Activated naive CD4-positive, alpha-beta T cell (primary cell): ENCODE results near the gene TRMO.

Experiments
- DNase-seq, 4 experiments: peaks; one replicate each; lab custom pipeline; 2025; lab: John Stamatoyannopoulos, UW

Gene TRMO

GRCh38 chr9:97859346-97859745 lies 63.0 kb downstream of the TRMO start:
- no peak for DNase-seq

DNA sequence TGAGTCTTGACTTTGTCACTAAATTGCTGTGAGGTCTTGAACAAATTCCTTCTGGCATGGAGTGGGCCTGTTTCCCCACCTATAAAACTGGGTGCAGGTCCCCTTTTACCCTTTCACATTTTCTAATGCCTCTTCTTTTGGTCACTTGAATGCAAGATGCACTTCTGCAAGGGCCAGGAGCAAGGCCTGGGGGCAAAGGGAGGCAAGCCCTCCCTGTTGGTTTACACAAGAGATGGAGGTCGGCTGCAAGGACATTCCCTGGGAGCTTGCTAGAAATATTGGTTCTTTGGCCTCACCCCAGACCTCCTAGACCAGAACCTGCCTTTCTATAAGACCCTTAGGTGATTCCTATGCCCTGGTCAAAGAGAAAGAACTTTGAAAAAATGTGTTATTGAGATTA lies 63.5 kb downstream of the TRMO start:
- DNase-seq, result no peak

- DNase-seq, result no peak
Observed at GRCh38 chr9:97858393-97858713, 63.9 kb downstream of the TRMO start.

GRCh38 chr9:97857606-97858392 lies 64.5 kb downstream of the TRMO start:
- no peak for DNase-seq

DNA sequence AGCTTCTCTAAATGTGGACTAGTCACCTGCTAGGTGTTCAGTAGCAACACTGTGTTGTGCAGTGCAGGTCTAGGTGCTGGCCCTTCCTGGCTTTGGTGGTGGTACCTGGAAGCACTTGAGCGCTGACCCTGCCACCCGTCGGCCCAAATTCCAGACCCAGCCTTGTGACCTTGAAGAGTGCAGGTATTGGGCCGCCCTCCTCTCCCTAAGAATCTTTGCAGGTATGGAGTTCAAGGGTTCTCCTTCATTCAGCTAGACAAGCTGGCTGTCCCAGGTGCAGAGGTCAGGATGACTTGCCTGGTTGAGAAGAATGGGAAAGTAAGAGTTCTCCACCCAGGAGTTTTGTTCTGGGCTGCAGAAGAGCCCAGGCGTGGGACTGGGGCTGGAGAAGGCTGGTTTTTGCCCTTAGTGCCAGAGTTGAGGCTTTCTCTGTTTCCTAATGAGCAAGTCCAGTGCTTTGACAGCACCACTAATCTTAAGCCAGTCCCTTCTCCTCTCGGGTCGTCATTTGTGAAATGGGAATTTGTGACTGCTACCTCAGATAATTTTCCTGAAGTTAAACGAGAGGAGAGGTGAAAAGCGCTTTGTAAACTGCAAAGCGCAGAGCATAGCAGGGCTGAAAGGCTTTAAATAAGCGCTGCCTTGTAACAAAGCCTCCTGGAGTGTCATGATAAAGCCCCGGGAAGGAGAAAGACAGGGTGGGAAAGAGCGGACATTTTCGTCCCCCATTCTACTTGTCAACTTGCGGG lies 65.3 kb downstream of the TRMO start:
- no peak for DNase-seq

DNA sequence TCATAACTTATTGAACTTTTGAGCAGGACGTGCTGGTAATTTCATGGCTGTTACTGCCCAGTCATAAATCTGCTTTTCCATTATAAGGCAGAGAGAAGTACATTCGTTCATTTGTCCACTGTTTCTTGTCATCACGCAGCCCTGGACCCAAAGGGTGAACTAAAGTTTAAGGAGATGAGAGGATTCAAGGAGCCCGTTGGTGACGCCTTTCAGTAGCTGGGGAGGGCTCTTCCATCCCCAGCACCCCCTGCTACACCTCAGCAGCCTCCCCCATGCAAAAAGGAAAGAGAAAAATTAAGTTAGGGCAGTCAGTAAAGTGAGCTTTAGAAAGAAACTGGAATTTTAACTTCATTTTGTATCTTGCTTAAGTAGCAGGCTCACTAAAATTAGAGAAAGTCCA lies 66.4 kb downstream of the TRMO start:
- no peak for DNase-seq

- no peak for DNase-seq
Observed at GRCh38 chr9:97855486-97855875, 66.8 kb downstream of the TRMO start.

DNA sequence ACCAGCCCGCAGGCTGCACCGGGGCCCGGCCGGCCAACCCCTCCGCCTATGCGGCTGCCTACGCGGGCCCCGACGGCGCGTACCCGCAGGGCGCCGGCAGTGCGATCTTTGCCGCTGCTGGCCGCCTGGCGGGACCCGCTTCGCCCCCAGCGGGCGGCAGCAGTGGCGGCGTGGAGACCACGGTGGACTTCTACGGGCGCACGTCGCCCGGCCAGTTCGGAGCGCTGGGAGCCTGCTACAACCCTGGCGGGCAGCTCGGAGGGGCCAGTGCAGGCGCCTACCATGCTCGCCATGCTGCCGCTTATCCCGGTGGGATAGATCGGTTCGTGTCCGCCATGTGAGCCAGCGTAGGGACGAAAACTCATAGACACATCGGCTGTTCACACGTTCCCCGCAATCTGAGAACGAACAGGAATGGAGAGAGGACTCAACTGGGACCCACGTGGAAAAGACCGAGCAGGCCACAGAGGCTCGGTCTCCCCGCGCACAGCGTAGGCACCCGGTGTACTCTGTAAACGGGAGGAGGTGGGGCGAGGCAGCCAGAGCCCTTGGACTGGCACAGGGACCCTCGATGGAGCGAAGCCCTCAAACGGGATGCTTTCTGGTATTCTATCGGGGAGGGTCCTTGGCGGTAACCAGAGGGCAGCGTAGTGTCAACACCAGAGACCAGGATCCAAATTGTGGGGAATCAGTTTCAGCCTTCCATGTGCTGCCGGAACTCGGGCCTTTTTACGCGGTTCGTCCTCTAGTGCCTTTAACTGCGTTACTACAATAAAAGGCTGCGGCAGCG lies 67.4 kb downstream of the TRMO start:
- no peak for DNase-seq
